NOMO-1 treated with DMSO at 0.1 percent for 48 hours (cell line): Measurements from ENCODE around the gene UGT3A2.

Source experiments
- DNase-seq: peaks from one replicate; lab custom pipeline; 2025; ENCODE audit not compliant: unreplicated experiment; lab: John Stamatoyannopoulos, UW

Gene UGT3A2

DNA sequence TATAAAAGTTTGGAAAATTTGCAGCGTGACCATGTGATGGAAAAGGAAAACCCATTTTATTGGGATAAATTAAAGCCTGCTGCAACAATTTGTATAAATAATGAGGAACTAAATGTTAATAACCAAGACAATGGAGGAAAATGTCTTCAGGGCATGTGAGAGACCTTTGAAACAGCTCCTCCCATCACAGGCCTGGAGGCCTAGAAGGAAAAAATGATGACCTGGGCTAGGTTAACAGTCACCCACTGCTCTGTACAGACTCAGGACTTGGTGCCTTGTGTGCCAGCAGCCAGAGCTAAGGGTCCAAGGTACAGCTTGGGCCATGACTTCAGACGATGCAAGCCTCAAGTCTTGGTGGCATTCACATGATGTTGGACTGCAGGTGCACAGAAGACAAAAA is 53.5 kb downstream of the UGT3A2 start:
- DNase-seq = no peak

DNA sequence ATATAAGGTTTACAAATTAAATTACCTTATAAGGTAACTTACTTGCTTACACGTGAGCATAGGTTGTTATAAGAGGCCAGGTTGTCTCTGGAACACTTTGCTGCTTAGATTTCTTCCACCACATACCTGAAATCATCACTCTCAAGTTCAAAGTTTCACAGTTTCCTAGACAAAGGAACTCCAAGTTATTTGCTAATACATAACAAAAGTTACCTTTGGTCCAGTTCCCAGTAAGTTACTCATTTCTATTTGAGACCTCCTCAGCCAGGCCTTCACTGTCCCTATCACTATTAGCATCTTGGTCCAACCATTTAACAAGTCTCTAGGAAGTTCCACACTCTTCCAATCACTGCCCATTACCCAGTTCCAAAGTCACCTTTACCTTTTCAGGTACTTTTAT is 57.0 kb downstream of the UGT3A2 start:
- no peak for DNase-seq

DNA sequence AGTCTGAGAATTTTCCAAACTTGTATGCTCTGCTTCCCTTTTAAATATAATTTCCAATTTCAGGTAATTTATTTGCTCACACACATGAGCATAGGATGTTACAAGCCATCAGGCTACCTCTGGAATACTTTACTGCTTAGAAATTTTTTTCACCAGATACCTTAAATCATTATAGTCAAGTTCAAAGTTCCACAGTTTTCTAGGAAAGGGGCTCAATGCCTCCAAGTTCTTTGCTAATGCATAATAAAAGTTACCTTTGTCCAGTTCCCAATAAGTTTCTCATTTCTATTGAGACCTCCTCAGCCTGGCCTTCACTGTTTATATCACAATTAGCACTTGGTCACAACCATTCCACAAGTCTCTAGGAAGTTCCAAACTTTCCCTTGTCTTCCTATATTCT is 59.3 kb downstream of the UGT3A2 start:
- DNase-seq = no peak

DNA sequence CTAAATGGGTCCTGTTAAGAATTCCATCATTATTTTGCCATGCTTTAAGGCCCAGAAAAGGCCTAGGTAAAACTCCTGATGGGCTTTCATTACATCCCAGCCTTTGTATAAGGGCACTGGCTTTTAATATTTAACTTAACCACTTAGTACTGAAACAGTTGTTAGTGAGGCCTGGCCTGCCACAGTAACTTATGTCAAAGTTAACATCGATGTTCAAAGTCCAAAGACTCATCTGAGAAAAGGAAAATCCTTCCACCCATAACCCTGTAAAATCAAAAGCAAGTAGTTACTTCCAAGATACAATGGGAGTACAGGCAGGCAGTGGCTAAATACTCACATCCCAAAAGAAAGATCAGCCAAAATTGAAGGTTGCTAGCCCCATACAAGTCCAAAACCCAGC is 60.5 kb downstream of the UGT3A2 start:
- no peak for DNase-seq

DNA sequence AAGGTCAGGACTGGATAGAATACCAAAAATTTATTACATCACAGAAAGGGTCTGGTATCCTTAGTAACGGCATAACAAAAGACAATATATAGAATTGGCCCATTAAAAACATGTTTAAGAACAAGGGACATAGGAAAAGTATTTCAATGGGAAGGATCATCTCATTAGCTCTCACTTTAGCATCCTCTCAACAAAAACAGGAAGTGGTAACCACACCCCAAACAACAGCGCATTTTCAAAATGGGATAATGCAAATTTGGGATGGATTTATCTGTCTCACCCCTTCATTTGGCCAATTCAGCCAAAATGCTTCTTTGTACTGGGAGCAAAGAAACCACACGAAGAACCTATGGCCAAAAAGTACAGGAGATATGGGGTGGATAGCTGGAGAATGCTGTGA is 65.7 kb downstream of the UGT3A2 start:
- no peak for DNase-seq

DNA sequence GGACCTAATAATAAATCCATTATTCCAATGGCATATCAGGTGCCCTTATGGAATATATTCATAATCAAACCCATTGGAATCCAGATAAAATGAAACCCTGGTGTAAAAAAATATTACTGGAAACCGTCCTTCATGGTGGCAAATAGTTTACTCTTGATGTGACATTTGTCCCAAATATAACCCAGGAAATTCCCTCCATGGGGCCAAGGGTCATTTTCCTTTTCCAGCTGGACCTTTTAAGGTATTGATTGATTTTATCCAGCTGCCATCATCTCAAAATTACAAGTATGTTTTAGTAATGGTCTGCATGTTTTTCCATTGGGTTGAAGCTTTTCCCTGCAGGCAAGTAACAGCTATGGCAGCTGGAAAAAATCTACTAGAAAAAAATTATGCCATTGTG is 67.1 kb downstream of the UGT3A2 start:
- no peak for DNase-seq

DNA sequence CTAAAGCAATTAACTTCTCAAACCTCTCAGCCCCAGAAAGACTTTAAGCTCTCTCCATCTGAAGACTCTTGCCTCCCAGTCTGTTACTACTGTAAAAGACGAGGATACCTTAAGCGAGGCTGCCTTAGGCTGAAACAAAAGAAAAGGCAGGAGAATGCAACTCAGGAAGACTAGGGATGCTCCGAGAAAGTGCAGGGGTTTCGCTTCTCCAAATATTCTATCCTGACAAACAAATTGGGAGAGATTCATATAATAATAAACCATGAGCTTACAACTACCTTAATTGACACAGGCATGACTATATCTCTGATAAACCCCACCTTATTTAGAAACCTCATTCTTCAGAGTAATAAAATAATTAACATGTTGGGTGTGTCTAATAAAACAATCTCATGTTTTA is 70.6 kb downstream of the UGT3A2 start:
- DNase-seq = no peak

DNA sequence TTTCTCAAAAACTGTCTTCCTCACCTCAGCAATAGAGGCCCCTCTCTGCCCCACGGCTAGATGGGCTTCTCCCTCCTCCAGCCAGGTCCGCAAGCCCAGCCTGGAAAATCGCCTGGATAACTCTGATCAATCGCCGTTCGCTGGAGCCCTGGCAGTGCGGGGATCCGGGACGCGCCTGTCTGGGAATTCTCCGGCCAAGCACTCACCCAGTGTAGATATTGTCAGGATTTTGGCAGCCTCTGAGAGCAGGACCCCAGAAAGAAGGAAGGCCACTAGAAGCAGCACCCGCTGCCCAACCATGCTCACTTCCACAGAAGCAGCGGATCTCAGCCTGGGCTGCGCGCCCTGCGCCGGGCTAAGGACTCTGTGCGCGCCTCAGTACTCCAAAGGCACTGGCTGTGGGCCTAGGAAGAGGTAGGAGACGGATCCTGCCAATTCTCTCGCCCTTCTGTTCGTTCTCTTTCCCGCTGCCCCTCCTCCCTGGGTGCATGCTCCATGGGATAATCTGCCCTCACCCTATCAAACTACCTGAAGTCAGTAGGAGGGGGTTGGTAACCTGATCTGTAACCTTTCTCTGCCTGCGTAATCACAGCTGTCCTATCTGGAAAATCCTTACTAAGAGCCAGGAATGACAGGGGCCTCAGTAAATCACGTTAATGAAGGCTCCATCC is 75.6 kb downstream of the UGT3A2 start, which contains the start of gene UGT3A1:
TSS of gene UGT3A1 (minus strand) at position 450 of the 671 bp plus-strand sequence. CDS start at position 300, 150 bp downstream.
- DNase-seq = no peak

DNA sequence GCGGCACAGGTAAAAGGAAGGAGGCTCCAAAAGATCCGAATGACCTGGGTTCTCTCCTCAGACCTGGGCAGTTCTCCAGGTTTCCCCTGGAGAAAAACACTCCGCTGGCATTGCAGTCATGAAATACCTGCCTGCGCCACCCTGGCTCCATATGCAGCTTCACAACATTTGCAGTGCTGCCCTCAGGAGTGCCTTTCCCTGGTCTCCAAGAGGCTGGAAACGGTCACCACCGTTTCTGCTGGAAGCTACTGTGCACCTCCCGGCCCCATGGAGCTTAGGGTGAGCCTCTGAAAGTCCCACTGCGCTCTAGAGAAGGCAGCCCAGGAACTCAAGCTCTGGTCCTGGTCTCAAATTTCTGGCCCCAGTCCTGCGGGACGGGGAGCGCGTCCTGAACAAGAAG is 76.2 kb downstream of the UGT3A2 start:
- DNase-seq = no peak

DNA sequence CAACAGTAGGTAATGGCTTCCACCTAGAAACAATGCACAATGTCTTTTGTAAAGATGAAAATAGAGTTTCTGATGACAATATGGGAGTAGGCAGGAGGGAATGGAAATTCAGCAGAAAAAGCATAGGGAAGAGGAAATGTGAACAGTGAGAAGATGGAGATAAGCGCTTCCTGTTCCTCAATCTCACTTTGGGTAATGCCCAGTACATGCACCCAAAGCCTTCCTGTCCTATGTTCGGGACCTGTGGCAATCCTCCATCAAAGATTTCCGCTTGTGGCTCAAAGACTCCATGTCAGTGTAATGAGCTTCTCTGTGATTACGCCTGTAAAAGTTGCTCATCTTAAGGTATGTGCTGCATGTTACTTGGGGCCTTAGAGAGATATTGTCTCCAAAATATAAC is 78.2 kb downstream of the UGT3A2 start:
- no peak for DNase-seq

DNA sequence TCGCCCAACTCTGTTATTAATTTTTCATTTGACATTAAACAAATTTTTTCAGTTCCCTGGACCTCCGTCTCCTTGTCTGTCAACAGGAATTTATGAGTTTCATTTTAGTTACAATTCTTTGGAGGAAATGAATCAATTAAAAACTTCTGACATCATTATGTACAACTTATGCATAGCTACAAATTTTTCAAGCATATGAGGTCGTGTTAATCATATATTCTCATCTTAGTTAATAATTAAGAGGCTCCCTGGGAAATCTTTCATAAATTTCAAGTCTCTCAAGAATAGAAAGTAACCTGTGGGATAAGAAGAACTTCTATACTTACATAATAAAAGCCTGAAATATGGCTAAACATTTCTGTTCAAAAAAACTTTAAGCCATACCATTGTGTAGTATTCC is 78.9 kb downstream of the UGT3A2 start:
- DNase-seq = no peak
